Fibroblast of upper back skin (primary cell): ENCODE data around the gene BPIFB4.

ENCODE experiments used
- DNase-seq: peaks from one replicate; pipeline ENCODE4 v3.0.0-alpha.2; 2013

BPIFB4 gene

DNA sequence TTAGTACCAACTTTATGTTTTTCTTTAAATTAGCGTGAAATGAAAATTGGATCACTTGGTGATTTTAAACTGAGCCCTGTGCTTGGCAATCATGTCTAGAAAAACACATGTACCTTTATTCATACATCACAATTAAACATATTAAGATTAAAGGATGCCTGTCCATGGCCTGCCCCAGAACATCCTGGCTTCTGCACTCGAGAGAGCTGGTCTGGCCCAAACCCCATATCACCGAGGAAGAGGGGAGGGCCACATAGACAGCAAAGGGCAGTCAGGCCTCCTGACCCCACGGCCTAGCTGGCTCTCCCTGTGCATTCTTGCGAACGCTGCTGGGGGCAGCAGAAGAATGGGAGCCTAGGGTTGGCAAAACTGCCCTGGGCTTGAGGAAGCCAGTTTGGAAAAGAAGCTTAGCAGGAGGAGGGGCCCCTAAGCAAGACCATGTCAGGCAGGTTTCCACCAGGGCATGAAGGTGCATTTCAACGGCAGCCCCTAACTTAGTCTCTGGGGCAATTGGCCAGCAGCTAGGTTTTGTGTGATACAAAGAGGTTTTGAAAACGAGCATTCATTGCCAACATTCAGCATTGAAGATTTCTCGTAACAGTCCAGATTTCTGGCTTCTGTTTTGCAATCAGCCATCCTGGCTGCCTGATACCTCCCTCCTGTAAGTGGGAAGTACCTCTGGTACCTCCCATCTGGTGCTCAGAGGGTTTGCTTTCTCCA is 17.2 kb upstream of the BPIFB4 start:
- no peak for DNase-seq

DNA sequence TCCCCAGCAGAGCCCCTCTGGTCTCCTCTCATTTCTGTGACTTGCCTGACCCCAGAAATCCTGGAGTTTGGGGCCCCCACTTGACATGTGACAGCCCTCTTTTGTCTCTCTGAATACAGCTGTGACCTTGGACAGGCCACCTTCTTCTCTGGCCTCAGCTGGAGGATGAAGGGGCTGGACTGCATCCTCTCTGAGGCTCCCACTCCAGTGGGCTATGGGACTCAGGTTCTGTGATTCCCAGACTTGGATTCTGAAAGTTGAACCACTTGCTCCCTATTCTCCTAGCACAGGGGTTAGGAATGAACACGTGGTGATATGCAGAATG is 16.7 kb upstream of the BPIFB4 start:
- no peak for DNase-seq

DNA sequence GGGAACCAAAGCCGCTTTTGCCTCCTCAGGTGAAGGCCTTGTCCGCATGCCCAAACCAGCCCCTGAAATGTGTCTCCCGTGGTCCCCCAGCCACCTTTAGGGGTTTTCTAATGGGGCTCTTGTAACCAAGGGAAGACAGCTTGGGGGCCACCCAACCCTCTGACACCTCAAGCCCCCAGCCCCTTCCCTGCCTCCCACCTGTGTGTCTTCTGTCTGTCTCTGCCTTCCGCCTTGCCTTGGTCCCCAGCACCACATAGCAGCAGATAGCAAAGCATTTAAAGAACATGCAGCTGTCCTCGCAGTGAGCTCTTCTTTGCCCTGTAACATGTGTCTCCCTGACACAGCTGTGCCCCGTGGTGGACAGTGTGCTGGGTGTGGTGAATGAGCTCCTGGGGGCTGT is 16.2 kb upstream of the BPIFB4 start:
- no peak for DNase-seq

DNA sequence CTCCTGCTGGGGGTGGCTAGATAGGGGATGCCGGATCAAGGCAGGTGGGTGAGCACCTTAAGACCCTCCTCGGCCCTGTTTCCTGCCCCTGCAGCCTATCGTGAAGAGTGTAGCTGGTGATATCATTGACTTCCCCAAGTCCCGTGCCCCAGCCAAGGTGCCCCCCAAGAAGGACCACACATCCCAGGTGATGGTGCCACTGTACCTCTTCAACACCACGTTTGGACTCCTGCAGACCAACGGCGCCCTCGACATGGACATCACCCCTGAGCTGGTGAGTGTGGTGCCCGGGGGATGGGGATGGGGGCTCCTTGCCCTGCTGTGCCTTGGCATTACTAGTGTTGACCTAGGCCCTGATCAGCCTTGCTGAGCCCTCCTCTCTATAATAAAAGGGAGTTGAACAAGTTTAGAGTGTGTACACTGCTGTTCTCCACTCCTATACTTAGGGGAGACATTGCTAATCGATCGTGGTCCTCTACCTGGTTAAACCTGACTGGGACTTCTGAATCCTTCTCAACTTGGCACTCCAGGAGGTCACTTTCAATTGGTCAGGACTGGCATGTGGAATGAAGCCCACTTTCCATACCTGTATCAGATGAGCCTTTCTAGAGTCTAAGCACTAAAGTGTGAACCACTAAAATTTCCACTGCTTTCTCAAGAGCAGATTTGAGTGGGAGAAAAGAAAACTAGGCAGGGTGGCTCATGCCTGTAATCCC is 14.7 kb upstream of the BPIFB4 start:
- no peak for DNase-seq

DNA sequence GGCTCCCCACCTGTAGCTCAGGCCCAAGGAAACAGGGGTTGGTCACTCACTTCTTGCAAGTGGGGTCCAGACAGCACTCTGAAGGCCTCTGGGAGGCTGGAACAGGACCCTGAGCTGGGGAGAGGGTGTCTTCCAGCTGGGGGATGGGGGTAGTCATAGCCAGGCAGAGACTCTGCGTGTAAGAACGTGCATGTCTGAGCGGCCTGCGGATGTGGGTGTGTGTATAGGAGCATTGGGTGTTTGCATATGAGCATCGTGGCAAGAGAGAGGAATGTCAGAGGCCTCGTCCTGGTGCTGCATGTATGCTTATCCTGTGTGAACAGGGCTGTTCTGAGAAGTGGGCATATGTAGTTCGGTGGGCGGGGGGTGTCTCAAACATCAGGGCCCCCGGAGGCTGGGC is 13.7 kb upstream of the BPIFB4 start:
- DNase-seq, result no peak

DNA sequence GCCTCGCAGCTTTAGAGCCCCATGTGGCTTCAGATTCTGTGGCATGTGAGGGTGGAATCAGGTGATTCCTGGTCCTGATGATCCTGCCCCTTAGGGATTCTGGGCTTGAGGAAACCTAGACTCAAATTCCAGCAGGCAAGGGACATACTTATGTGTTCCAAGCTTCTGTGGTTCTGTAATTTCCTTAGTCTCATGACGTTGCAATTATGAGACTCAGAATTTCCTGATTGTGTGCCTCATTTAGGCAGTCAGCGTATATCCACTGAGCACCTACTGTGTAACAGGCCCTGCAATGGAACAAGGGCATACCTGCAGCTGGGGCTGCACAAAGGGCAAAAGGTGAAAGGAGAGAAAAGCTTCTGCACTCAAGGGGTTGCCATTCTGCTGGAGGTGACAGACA is 11.6 kb upstream of the BPIFB4 start:
- no peak for DNase-seq

DNA sequence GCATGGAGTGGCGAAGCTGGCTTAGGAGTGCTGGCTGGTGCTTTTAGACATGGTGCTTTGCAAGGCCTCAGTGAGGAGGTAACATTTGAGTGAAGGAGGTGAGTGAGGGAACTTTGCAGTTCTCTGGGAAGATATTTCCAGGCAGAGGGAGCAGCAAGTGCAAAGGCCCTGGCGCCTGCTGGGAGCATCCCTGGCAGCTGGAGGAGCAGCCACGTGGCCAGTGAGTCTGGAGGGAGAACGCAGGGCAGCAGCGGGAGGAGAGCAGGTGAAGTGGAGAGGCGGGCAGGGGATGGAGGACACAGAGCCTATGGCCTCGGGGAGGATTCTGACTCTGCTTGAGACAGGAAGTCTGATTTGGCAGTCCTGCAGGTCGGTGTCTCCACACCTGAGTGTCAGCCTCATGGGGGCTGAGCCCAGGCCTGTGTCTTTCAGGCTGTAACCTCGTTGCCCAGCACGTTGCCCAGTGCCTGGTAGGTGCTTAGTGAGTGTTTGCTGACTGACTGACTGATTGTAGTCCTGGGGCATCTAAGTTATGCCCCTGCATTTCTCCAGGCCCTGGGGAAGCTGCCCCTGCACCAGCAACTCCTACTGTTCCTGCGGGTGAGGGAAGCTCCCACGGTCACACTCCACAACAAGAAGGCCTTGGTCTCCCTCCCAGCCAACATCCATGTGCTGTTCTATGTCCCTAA is 11.0 kb upstream of the BPIFB4 start:
- no peak for DNase-seq

DNA sequence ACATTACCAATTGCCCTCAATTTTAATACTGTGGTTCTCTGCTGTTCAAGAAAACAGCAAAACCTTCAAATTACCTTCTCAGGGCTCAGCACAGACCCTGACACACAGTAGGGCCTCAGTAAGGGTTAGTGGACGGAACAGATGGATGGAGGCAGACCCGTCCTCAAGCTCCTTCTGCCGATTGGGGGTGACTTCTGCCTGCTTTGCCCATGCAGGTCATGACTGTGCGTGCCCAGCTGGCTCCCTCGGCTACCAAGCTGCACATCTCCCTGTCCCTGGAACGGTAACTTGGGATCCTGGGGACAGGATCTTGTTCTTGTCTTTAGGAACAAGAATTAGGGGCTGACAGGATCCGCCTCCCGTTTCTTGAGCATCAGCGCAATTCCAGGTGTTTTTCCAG is 9.8 kb upstream of the BPIFB4 start:
- DNase-seq, result no peak

DNA sequence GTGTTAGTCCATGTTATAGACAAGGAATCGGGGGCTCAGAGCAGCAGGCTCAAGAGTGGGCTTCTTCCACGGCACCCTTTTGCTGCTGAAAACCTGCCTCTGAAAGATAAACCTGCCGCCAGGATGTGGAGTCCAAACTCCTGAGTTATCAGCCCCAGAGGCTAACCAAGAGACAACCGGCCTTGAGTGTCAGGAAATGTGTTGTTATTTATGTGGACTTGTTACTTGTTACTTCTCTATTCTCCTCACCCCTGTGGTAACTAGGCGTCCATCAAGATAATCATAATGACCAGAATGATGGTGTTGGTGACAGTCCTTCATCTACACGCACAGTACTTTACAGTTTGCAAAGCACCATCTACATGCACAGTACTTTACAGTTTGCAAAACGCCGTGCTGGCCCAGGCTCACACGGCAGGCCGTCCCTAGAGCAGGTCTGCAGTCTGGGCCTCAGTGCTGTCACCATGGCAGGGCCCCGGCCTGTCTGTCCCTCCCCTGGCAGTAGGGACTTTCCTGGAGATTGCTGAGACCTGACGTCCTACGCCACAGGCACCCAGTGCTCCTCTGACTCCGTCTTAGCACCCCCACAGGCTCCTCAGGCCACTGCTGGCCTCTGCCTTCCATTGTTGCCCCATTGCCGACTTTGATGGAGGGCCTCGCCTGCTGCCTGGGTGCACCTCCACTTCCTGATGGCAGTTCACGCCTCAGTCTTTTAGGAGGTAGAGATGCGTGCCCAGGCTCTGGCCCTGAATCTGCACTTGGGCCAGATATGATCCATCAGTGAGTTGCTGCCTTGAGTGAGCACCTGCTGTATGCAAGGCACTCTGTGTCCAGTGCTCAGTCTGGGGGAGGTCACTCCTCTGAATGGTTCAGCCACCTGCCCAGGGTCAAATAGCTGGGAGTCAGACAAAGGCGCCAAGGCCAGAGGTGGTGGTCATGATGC is 9.1 kb upstream of the BPIFB4 start:
- DNase-seq, result no peak

DNA sequence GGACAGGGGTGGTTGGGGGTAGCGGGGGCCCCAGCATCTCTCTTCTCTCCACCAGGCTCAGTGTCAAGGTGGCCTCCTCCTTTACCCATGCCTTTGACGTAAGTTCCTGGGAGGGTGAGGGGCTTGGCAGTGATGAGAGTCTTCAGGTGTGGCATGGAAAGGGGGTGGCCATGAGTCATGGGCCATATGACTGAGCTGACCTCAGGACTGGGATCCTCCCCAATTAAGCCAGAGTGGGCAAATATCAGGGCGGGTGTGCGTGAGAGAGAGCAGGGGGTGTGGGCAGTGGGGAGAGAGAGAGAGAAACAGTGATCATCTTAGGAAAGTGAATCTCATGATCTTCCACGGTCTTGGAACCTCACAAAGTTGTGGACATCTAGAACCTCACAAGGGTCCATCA is 8.2 kb upstream of the BPIFB4 start:
- no peak for DNase-seq

DNA sequence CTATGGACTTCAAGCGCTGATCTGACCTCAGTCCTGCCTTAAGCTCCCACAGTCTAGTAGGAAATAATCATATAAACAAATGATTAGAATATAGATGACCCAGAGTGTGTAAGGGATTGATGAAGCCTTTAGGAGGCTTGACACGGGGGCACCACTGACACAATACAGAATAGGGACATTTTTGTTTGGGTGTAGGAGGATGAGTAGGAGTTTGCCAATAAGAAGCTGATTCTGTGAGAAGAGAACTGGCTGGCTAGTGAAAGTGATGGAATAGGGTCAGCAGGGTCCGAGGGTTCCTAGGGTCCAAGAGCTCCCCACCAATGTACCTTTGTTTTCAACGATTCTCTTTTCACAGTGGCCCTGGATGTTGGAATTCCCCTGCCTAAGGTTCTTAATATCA is 7.1 kb upstream of the BPIFB4 start:
- no peak for DNase-seq

DNA sequence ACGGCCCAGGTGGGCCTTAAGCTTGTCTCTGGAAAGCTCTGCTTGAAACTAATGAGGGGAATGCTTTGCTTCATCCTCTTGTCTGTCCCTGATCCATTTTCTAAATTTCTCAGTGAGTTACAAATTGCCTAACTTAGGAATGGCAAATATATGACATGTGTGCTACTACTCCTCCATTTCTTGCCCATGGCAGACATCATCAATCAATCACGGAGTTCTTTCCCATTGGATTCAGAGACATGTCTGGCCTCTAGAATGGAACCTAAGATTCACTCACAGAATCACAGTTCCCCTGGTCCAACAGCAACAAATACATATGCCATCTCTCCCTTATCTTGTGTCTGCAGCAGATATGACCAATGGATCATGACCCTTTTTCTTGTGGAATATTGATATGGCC is 6.6 kb upstream of the BPIFB4 start:
- no peak for DNase-seq

DNA sequence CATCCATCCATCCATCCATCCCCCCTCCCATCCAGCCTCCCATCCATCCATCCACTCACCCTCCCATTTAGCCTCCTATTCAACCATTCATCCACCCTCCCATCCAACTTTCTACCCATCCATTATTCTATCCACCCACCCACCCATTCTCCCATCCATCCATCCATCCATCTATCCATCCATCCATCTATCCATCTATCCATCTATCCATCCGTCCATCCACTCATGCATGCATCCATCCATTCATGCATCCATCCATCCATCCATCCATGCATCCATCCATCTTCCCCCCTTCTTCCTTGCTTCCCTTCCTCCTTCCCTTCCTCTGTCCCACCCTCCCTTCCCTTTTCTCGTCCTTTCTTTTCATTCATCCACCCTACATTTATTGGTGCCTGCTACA is 4.8 kb upstream of the BPIFB4 start:
- no peak for DNase-seq

DNA sequence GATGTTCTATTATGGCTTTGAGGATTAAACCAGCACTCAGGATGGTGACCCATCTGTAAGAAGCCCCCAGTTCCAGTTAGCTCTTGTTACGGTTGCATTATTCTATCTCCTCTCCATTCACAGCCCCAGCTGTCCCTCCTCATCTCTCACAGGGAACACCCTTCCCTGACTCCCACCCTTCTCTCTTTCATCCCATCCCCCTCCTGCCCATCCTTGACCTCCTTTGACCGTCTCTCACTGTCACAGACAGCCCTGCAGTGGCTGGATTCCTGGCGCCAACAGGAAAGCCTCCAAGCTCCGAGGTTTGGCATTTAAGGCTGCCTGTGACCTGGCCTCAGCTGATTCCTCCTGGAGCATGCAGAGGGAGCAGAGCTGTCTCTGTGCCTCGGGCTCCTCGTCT is 4.2 kb upstream of the BPIFB4 start:
- no peak for DNase-seq

DNA sequence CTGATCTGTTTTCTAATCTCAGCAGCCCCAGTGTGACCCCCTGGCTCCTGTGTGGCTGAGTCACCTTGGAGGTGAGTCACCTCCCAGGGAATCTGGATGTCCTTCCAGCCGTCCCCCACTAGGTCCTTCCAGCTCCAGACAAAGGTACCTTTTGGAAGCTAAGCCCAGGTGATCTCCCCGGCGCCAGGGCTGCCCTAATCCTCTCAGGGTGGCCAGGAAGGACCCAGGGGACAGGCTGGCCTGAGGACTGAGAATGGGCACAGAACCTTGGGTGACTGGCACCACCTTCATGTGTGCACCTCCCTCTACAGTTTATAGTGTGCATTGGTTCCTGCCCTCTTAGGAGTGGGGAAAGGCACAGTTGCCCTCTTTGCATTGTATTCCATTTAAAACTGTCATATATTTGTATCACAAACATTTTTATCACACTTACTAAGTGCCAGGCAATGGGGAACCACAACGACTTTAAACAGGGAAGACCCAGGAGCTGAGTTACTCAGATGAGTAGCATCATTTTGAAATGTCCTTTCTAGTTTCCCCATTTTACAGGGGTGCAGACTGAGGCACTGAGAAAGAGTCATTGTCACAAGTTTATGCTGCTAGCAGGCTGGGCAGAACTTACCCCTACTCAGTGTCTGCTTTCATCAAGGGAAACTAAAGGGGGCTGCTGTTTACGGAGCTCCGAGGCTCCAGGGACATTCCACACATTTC is 2.6 kb upstream of the BPIFB4 start:
- no peak for DNase-seq

DNA sequence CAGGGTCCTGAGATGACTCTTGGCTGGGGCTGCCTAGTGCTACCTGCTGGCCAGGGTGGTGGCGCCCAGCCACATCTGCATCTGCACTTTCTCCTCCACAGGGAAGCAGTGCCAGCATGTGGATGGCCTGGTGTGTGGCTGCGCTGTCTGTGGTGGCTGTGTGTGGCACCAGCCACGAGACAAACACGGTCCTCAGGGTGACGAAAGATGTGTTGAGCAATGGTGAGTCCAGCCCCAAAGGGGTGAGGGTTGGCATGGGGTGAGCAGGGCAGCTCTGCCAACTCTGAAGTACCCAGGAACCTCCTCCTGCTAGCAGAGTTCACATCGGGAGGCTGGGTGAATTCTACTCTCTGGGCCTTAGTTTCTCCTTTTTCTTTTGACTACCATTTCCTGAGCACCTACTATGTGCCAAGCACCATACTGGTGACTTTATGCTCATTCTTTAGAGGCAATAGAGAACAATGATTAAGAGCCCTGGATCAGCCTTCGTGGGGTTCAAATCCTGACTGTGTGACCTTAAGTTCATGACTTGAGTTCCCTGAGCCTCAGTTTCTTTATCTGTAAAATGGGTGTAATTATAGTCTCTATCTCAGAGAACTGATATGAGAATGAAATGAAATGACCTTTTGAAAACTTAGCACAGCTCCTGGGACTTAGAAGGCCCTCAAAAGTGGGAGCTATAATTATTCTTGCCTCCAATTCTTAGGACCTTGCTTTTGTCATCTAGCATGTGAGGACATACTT is 2.1 kb downstream of the BPIFB4 start:
- DNase-seq, result no peak

DNA sequence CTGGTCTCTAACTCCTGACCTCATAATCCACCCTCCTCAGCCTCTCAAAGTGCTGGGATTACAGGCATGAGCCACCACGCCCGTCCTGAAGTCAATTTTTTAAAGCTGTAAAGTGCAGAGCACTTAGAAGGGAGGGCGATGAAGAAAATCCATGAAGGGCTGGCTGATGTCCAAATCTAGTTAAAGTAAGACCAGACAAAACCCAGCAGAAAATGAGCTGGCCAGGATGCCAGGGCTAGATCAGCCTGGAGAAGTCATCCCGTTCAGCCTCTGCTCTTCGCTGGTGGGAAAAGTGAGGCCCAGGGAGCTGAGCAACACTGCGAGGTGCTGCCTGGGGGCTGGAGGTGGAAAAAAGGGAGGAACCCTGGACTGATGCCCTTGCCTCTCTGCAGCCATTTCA is 3.1 kb downstream of the BPIFB4 start:
- DNase-seq, result no peak

DNA sequence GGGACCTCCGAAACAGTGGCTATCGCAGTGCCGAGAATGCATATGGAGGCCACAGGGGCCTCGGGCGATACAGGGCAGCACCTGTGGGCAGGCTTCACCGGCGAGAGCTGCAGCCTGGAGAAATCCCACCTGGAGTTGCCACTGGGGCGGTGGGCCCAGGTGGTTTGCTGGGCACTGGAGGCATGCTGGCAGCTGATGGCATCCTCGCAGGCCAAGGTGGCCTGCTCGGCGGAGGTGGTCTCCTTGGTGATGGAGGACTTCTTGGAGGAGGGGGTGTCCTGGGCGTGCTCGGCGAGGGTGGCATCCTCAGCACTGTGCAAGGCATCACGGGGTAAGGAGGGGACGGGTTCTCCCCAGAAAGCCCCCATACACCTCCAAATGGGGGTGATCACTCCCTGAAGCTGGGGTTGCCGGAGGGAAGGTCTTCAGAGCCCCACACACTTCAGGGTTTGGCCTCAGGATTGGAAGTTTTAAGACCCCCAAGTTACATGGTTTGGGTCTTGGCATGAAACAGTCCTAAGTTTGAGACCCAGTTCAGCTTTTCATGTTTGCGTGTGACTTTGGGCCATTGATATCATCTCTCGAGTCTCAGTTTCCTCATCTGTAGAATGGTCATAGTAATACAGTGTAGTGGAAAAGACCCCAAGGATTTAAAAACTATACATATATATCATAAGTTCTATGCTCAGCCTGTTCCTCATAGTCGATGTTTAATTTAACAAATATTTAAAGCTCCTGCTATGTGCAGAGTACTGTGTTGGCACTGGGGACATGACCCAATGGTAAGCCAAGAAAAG is 4.3 kb downstream of the BPIFB4 start:
- no peak for DNase-seq

DNA sequence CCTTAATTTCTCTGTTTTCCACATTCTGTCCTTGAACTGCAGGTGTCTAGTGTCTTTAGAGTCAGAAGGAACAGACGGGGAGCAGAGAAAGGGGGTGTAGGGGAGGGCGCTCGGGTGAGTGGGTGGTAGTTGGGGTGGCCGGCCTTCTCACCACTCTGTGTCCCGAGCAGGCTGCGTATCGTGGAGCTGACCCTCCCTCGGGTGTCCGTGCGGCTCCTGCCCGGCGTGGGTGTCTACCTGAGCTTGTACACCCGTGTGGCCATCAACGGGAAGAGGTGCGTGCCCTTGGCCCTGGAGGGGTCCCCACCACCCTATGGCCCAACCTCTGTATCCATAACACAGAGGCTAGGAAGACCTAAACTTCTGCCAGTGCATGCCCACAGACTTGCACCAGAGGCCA is 5.3 kb downstream of the BPIFB4 start:
- no peak for DNase-seq

DNA sequence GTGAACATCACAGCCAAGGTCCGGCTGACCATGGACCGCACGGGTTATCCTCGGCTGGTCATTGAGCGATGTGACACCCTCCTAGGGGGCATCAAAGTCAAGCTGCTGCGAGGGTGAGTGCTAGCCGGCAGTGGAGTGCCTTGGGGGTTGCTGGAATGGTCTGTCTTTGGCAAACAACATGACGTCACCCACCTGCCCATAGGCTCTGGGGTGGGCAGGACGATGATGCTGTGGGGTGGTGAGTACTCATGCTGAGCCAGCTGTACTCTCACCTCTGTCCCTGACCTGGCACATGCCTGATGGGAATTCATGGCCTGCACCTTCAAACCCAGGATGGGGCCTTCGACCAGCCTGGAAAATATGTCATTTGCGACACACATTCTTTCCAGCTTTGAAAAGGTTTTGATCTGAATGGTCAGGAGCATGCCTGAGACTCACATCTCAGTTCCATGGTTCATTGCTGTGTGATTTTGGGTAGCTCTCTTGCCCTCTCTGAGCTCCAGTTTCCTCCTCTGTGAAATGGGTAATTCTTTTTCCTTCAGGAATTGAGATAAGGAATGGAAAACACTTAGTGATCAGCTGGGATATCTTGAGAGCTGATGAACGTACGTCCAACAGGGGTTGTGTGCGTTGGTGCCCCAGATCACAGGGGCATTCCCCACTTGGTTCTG is 6.7 kb downstream of the BPIFB4 start:
- DNase-seq, result no peak
